Measurements from ENCODE around the gene SIGLEC7. TPM values are rescaled to one million over a fixed set of nuclear protein-coding genes. Genes with fewer than 3 reads are reported as not detected.

SIGLEC7 gene
- total RNA-seq, 4 donors from 2014 or later = 0.19 to 2.2 (median 0.92) TPM; not detected in 1

- peak overlapping the region; percentile 22 to 51 (median 43) for H3K4me3 ChIP-seq
- peaks cover 6 to 42% (median 14%) of the 10 kb centered on the region in 4 donors for H3K4me1 ChIP-seq
- no peaks in the 10 kb centered on the region for H3K9me3 ChIP-seq
- intact Hi-C loops (cut with DNase I) = loop anchor here (5.0 kb wide), 1 partner anchor 77 kb away; no protein-coding TSS in a partner anchor
- H3K27me3 ChIP-seq = no peaks in the 10 kb centered on the region
- DNase-seq (ENCODE audit: extremely low spot score) = no peak
- TF ChIP-seq POLR2AphosphoS5 (IDR thresholded peaks at IDR 0.05) (no peak), EP300 (IDR thresholded peaks at IDR 0.05) (no peak), POLR2A (IDR thresholded peaks at IDR 0.05; ENCODE audit: low read depth) (no peak), CTCF (IDR thresholded peaks at IDR 0.05) (no peak)
- peaks cover 6 to 56% (median 30%) of the 10 kb centered on the region in 4 donors for H3K36me3 ChIP-seq
- H3K27ac ChIP-seq (replicated peaks in 1 of 4) = peak overlapping the region in 2 of 4 donors; percentile 43 to 56
- 68% methylated on average over 6 of the region's 22 CpGs for WGBS
Observed at GRCh38 chr19:51099047-51099382, 43.1 kb upstream of the SIGLEC7 start.

- Histone ChIP-seq H3K4me1 (peaks cover 6 to 53% (median 14%) of the 10 kb centered on the region in 4 donors), H3K27me3 (no peaks in the 10 kb centered on the region), H3K36me3 (peaks cover 6 to 67% (median 34%) of the 10 kb centered on the region in 4 donors), H3K27ac (replicated peaks in 1 of 4) (no peak overlapping the region), H3K4me3 (no peak overlapping the region), H3K9me3 (no peaks in the 10 kb centered on the region)
- 57% methylated on average over 3 of the region's 3 CpGs for WGBS
- DNase-seq (ENCODE audit: extremely low spot score) = no peak
- no peak for TF ChIP-seq EP300 (IDR thresholded peaks at IDR 0.05)
- no peak for TF ChIP-seq POLR2AphosphoS5 (IDR thresholded peaks at IDR 0.05)
- no peak for TF ChIP-seq CTCF (IDR thresholded peaks at IDR 0.05)
- TF ChIP-seq POLR2A (IDR thresholded peaks at IDR 0.05; ENCODE audit: low read depth) = no peak
- intact Hi-C loops (cut with DNase I) = no loop called here
Observed at GRCh38 chr19:51100601-51101000, 41.5 kb upstream of the SIGLEC7 start.

GRCh38 chr19:51101171-51101865, 40.8 kb upstream of the SIGLEC7 start:
- no peak overlapping the region for H3K4me3 ChIP-seq
- H3K36me3 ChIP-seq = peaks cover 6 to 67% (median 34%) of the 10 kb centered on the region in 4 donors
- H3K27ac ChIP-seq (replicated peaks in 1 of 4) = no peak overlapping the region
- DNase-seq (ENCODE audit: extremely low spot score) = no peak
- H3K27me3 ChIP-seq = no peaks in the 10 kb centered on the region
- intact Hi-C loops (cut with DNase I) = no loop called here
- peaks cover 6 to 53% (median 14%) of the 10 kb centered on the region in 4 donors for H3K4me1 ChIP-seq
- no peaks in the 10 kb centered on the region for H3K9me3 ChIP-seq
- TF ChIP-seq EP300 (IDR thresholded peaks at IDR 0.05) = no peak
- TF ChIP-seq POLR2A (IDR thresholded peaks at IDR 0.05; ENCODE audit: low read depth) = no peak
- no peak for TF ChIP-seq CTCF (IDR thresholded peaks at IDR 0.05)
- no peak for TF ChIP-seq POLR2AphosphoS5 (IDR thresholded peaks at IDR 0.05)
- 77% methylated on average over 5 of the region's 5 CpGs for WGBS

GRCh38 chr19:51102991-51103390, 39.1 kb upstream of the SIGLEC7 start:
- peaks cover 20 to 67% (median 24%) of the 10 kb centered on the region in 4 donors for H3K4me1 ChIP-seq
- H3K9me3 ChIP-seq = no peaks in the 10 kb centered on the region
- H3K27me3 ChIP-seq = no peaks in the 10 kb centered on the region
- DNase-seq (ENCODE audit: extremely low spot score) = no peak
- H3K27ac ChIP-seq (replicated peaks in 1 of 4) = no peak overlapping the region
- WGBS = 81% methylated on average over 7 of the region's 7 CpGs
- TF ChIP-seq EP300 (IDR thresholded peaks at IDR 0.05) = no peak
- no peak for TF ChIP-seq POLR2A (IDR thresholded peaks at IDR 0.05; ENCODE audit: low read depth)
- no peak for TF ChIP-seq CTCF (IDR thresholded peaks at IDR 0.05)
- no peak for TF ChIP-seq POLR2AphosphoS5 (IDR thresholded peaks at IDR 0.05)
- H3K36me3 ChIP-seq = peaks cover 6 to 63% (median 32%) of the 10 kb centered on the region in 4 donors
- no peak overlapping the region for H3K4me3 ChIP-seq
- intact Hi-C loops (cut with DNase I) = no loop called here

Data from esophagus muscularis mucosa (tissue), 4 donors.